Measurements from ENCODE around the gene TYMP.

The TYMP gene

DNA sequence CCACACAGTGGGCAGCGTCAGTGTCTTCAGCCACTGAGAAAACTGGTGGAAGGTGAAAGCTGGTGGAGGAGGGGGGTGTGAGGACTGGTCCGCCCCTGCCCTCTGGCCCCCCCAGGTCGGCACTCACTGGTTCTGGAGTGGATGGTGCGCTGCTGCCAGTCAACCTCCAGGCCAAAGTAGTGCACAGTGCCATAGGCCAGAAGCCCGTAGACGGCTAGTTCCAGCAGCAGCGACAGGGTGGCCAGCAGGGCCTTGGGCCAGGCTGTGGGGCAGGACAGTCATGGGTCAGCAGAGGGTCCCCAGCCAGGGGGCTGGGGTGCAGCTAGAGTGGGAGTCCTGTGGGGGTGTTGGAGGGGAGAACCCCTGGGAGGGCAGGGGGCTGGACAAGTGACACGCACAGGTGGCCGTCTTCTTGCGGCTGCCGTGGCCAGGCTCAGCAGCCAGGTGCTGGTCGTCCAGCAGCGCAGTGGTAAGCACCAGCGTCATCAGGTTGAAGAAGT, 24.5 kb downstream of the TYMP start:
- DNase-seq (ENCODE audit: low read depth) = no peak

DNA sequence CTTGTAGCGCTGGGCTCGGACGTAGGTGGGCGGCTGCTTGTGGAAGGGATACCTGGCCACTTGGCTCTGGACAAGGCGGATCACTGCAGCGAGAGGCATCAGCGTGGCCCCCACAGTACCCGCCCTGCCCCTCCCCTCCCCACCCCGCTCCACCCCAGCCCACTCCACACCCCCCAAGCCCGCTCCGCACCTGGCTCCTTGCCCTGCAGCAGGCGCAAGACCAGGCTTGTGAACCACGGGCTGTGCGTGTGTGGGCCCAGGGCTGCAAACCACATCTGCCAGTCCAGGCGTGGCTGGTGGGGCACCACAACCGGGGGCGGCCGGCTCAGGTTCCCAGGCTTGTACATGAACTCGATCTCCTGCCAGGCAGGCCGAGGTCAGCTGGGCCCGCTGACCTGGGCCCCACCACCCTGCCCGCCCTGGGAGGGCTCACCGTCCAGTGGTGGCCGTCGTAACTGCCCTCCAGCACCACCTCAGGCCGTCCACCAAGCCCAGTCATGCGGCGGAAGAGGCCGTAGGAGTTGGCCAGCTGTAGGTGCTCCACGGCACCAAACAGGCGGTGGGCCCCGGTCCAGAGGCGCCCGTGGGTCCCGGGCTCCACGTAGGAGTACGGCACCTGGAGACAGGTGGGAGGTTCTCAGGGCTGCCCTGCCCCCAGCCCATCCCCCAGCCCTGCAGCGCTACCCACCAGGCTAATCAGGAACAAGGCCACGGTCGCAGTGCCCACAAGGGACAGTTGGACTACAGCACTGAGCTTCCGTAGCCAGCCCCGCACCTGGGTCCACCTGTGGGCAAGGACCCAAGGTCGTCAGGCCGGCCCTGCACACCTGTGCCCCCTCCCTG, 25.2 kb downstream of the TYMP start:
- no peak for DNase-seq (ENCODE audit: low read depth)

DNA sequence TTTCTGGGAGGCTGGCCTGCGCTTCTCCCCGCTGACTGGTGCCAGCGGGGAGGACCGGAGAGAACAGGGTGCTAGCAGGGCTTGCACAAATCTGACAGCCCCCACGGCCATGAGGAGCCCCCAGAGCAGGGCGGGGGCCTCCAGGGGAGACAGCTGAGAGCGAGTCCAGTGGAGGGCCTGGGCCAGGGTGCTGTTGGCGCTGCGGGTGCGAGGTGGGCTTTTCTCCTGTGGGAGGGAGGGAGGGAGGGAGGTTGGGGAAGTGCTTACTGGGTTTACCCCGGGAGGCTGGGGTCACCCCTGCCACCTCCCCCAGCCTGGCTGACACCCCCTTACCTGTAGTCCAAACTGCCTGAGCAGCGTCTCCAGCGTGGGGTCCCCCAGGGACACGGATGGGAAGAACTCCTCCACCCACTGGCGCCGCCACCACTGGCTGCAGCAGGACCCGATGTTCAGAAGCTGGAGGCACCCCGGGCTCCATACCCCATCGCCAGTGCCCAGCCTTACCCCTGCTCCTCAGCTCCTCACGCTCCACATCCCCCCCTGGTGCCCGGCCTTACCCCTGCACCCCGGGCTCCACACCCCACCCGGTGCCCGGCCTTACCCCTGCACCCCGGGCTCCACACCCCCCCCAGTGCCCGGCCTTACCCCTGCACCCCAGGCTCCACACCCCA, 26.2 kb downstream of the TYMP start:
- no peak for DNase-seq (ENCODE audit: low read depth)

DNA sequence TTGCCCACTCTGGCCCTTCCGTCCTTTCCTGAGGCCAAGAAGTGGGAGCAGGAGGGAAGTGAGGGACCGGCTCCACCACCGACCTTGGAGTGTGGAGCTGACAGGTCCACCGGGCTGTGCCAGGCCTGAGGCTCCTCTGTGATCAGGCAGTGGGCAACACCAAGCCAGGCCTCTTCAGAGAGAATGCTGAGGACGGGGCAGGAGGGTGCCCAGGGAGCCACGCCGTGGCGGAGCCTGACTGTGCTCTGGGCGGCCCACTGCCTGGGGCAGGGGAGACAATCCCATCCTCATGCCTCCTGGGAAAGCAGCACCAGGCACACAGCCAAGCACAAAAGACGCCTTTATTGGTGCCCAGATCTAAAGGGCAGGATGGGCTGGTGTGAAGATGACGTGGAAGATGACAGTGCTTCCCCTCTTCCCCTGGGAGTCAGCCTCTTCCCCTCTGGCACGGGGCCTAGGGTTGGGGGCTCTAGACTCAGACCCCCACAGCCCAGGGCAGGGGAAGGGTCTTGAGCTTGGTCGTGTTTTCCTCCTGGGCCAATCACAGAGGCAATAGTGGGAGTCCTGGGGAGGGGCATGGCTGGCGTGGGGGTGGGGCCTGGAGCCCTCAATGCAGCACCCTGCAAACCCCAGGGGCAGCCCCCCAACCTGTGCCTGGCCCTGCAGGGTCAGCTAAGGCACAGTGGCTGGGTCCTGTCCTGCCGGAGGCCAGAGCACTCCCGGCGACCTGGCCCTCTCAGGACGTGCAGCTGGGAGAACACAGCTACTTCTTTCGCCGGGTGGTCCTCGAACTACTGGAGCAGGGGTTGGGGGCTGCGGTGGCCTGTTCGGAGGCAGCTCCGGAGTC, 27.0 kb downstream of the TYMP start:
- DNase-seq (ENCODE audit: low read depth) = no peak

DNA sequence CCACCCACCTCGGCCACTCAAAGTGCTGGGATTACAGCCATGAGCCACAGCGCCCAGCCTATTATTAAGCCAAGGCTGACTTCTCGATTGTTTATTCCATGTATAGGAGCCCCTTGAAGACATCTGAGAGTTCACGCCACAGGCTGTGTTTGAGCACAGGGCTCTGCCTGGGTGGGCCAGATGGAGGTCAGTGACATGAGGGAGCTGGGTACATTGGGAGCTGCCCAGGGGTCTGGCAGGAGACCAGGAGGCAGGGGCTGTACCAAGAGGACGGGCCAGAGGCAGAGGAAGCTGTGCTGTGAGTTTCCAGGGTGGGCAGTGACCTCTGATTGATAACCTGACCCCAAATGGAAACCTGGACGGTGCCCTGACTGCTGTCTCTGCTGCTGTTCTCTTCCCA, 27.7 kb downstream of the TYMP start:
- DNase-seq (ENCODE audit: low read depth) = no peak

DNA sequence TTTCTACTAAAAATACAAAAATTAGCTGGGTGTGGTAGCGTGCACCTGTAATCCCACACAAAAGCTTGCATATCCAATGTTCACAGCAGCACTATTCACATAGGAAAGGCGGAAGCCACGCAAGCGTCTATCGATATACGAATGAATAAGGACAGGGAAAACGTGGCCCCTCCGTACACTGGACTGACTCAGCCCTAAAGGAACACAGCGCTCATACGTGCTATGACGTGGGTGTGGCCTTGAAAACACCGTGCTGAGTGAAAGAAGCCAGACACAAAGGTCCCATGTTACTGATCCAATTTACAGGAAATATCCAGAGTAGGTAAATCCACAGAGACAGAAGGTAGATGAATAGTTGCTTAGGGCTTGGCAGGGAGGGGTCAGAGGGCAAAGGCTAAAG, 29.4 kb downstream of the TYMP start:
- DNase-seq (ENCODE audit: low read depth) = no peak

DNA sequence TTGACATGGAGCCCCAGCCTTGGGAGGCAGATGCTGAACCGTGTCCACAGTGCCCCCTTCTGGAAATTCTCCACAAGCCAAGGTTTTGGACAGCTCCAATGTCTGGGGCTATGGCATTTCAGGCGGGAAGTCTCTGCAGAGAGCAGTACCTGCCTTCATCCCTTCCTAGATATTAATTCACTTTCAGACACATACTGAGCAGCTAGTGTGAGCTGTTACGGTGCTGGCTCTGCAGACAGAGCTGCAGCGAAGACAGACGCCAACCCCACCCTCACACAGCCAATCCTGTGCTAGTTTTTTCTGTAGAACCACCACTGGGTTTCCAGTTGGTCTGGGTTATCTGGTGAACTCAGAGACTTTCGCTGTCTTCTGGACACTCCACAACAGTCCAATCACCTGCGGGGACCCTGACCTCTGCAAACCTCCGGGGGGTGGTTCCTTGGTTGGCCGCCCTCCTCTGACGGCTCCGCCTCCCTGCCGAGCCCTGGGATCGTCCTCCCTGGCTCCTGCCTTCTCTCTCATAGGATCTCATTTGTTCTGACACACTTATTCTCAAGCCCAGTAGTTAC, 31.4 kb downstream of the TYMP start:
- no peak for DNase-seq (ENCODE audit: low read depth)

DNA sequence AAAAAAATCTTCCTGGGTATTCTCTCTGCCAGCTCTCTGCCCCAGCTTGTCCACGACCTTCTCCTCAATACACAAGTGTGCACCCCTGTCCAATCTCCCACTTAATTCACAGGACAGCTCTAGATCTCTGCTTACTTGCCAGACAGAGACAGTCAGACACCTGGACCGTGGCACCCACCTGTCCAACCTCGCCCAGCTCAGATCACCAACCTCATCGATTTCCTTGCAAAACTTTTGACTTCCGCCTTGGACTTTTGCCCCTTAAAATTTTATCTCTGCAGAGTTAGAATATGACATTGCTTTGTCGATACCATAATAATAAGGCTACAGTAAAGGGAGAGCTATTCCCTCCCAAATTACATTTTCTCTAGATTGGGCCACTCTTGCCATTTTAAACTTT, 32.7 kb downstream of the TYMP start:
- DNase-seq (ENCODE audit: low read depth) = no peak

DNA sequence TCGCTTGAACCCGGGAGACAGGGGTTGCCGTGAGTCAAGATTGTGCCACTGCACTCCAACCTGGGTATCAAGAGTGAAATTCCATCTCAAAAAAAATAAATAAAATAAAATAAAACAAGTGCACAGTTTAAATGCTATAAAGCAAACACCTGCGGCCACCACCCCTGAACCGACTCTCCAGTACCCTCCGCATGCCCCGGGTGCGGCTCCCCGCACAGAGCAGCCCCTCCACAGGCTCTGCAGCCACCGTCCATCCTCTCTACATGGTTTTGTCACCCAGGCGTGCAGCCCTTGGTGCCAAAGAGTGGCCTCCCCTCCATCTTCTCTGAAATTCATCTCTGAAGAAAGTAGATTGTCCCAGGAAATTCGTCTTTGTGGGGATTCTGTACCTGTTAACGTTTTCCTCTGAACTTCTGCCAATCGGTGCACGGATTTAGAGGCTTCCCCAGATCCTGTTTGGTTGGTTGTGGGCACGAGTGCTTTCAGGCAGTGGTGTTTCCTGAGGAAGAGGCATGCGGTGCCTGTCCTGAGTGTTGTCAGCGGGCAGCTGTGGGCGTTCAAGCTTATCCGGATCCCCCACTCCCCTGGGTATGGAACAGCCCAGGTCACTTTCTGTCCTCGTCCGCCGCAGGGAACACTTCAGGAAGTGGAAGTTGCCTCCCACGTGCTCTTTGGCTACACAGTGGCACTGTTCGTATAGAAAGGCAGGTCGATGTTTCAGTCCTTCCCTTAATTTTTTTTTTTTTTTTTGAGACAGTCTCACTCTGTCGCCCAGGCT, 39.1 kb downstream of the TYMP start:
- DNase-seq (ENCODE audit: low read depth) = no peak

DNA sequence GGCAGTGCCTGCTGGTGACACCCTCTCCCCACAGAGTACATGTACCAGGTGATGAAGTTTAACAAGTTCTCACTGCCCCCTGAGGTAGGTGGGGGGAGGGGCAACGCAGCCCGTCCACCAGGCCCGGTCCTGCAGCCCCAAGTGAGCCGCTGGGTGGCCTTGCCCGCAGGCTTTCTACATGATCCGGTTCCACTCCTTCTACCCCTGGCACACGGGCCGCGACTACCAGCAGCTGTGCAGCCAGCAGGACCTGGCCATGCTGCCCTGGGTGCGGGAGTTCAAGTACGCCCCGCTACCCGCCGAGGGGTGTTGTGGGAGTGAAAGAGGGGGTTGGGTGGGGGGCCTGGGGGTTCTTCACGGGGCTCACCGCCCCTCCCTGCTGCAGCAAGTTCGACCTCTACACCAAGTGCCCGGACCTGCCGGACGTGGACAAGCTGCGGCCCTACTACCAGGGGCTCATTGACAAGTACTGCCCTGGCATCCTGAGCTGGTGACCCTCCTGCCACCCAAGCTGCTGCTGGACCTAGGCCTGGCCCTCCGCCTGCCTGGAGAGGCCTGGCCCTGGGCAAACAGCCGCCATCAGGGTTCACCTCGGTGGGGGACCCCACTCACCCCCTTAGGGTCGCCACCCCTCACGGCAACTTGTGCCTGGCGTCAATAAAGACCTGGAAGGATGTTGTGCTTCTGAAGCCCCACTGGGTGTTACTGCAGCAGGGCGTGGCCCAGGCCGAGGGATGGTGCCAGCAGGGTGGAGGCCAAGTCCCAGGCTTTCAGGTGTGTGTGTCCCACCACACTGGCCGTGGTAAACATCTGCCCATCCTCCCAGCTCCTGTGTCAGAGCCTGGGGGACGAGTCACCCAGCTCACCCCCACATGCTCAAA, 40.2 kb downstream of the TYMP start:
- DNase-seq (ENCODE audit: low read depth) = no peak

DNA sequence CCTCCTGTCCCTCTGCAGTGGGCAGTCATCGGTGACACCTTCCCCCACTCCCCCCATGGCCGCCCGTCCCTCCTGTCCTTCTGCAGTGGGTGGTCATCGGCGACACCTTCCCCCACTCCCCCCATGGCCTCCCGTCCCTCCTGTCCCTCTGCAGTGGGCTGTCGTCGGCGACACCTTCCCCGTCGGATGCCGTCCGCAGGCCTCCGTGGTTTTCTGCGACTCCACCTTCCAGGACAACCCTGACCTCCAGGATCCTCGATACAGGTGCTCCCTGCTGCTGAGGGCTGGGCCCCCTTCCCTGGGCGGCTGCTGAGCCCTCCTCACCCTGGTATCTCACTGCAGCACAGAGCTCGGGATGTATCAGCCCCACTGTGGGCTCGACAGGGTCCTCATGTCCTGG, 40.9 kb downstream of the TYMP start:
- DNase-seq (ENCODE audit: low read depth) = no peak

DNA sequence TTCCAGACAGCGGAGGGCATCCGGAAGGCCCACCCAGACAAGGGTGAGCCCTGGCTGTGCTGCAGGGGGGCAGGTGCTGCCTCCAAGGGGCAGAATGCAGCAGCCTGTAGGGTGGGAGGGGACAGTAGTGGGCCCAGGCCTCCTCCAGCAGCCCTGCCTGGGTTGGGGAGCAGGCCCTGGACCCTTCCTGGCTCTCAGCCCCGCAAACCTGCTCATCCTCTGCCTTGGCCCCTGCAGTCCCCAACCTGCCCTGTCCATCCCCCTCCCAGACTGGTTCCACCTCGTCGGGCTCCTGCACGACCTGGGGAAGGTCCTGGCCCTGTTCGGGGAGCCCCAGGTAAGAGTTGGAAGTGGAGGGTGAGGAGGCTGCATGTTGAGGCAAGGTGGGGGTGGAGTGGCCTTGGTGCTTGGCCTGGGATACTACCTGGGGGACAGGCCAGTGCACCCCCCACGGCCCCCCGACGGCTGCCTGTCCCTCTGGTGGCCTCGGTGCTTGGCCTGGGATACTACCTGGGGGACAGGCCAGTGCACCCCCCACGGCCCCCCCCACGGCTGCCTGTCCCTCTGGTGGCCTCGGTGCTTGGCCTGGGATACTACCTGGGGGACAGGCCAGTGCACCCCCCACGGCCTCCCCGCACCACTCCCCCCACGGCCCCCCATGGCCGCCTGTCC, 41.7 kb downstream of the TYMP start:
- DNase-seq (ENCODE audit: low read depth) = no peak

DNA sequence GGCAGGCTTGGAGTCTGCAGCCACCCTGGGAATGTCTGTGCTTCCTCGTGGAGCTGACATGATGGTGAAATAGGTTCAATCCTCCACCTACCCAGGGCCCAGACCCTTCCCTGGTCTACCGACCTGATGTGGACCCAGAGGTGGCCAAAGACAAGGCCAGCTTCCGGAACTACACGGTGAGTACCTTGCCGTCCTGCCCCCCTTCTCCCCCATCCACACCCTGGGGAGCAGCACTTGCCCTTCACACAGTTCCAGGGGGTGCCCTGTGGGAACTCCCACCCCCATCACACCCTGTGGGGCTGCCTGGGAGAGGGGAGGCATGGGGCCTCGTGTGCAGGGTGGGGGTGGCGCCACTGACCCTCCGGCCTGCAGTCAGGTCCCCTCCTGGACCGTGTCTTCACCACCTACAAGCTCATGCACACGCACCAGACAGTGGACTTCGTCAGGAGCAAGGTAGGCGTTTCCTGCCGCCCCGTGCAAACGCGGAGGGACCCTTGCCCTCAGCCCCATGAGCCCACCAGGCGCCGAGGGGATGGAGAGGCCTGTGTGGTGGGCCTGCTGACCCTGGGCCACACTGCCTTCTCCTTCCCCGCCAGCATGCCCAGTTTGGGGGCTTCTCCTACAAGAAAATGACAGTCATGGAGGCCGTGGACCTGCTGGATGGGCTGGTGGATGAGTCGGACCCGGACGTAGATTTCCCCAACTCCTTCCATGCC, 42.4 kb downstream of the TYMP start:
- no peak for DNase-seq (ENCODE audit: low read depth)

DNA sequence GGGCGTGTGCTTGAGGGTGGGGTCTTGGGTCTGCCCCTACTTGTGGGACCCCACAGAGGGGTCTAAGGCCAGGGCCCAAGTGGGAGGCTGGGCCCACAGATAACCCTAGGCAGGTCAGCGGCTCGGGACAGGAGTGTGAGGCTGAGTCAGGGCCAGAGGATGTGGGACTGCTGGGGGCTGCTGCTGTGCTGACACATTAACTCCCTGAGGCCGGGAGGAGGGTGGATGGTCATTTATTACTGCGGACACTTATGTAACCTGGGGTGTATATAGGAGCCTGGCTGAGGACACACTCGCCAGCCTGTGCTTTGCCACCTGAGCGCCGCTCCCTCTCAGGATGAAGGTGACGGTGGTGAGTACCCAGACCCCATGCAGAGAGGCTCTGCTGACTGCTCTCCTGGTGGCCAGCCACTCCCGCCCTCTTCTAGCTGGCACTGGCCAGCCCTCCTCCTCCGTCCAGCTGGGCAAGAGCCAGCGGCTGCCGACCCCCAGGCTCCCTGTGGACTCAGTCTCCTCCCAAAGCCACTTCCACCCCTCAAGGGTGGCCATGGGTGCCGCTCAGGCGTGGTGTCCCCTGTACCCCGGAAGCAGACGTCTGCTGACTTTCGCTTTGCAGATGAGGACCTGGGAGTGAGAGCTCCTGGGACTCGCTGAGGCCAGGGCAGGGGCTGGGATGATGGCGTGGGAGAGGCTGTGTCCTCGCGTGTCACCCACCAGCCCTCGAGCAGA, 43.1 kb downstream of the TYMP start, which contains the start of gene MIOX:
TSS of gene MIOX (plus strand) at position 299 of the 729 bp plus-strand sequence. CDS start at position 338, 39 bp downstream.
- no peak for DNase-seq (ENCODE audit: low read depth)

DNA sequence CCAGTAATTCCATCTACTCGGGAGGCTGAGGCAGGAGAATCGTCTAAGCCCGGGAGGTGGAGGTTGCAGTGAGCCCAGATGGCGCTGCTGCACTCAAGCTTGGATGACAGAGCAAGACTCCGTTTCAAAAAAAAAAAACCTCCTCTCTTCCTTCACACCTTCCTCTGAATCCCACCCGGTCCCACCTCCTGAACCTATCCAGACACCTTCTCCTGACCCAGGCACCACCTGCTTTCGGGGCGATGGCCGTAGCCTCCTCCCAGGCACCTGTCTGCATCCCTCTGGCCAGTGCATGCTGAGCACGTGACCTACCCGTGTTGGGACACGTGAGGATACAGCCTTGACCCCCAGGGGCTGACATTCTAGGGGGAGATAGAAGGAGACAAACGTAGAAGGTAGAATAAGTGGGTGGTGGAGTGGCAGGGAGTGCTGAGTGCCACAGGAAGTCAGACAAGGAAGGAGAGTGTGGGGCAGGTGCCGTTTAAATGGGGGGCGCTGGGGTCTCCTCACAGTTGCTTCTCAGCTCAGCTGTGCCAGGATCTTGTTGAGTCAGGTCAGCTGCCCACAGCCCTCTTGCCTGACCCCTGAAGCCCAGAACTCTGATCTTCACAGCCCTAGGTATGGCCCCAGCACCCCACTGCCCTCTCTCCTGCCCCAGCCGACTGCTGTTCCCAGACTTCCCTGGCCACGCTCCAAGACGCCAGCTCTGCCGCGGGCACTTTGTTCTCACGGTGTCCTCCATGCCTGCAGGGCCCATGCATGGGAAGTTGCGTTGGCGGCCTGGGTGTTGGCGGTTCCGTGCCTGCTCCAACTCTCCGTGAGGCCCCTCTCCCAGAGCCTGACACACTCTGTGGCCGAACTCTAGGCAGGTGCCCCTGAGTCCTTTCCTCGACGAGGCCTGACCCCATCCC, 44.3 kb downstream of the TYMP start:
- DNase-seq (ENCODE audit: low read depth) = no peak

DNA sequence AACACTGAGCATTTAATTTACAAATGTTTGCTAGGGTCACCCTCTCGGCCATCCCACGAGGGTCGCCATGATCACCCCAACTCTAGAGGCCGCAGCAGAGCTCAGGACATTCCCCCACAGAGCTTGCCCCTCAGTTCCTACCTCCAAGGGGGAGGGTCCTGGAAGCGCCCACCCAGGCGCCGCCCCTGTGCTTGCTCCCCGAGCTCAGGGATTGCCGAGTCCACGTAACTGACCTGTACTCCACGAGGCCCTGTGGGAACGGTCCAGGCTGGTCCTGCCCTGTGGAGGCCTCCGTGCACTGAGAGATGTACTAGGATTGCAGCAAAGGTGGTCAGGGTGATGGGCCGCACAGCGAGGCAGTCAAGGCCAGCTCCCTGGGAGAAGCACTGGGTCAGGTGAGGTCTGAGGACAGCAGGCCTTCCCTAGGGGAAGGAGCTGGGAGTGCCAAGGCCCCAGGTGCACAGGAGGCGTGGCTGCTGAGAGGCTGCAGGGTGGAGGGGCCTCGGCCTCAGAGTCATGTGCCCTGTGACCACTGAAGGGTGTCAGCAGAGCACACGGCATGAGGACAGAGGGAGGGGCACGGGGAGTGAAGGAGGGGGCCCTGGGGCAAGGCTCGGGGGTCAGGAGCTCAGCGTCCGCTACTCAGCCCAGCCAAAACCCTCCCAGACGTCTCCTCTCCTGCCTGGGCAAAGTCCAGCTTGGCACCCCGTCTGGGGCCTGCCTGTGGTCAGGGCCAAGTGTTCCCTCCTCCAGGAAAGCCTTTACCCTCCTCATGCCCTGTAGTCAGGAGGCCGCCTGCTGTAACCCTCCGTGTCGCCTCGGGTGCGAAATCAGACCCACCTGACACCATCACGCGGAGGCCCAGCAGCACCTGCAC, 45.6 kb downstream of the TYMP start:
- DNase-seq (ENCODE audit: low read depth) = no peak

Measured in CMK (cell line).